GM12864 (cell line): ENCODE data around the gene SULT4A1.

Experiments used
- DNase-seq: peaks from one replicate; pipeline ENCODE4 v3.0.0-alpha.2; 2011; ENCODE audit warnings: low read depth
- H3K4me3 ChIP-seq: 2 replicates; pipeline ENCODE4 v1.5.1; 2011; ENCODE audit warnings: mild to moderate bottlenecking, low read depth, low read length, control low read depth
- CTCF ChIP-seq: IDR thresholded peaks from 2 replicates; pipeline ENCODE4 v1.5.1; 2011; ENCODE audit warnings: low read depth, mild to moderate bottlenecking, moderate library complexity, low read length, control low read depth, inconsistent platforms; ENCODE audit errors: missing control alignments

SULT4A1 gene

GRCh38 chr22:43883012-43883661 lies 20.8 kb upstream of the SULT4A1 start:
- DNase-seq, result peak; percentile 35
- TF ChIP-seq CTCF, result peak; percentile 80
- no peak overlapping the region for H3K4me3 ChIP-seq

GRCh38 chr22:43882122-43882767 lies 19.9 kb upstream of the SULT4A1 start:
- no peak for TF ChIP-seq CTCF
- no peak overlapping the region for H3K4me3 ChIP-seq
- no peak for DNase-seq

GRCh38 chr22:43881091-43882061 lies 19.1 kb upstream of the SULT4A1 start:
- no peak for DNase-seq
- H3K4me3 ChIP-seq, result no peak overlapping the region
- no peak for TF ChIP-seq CTCF

GRCh38 chr22:43880541-43880991 lies 18.3 kb upstream of the SULT4A1 start:
- H3K4me3 ChIP-seq, result no peak overlapping the region
- TF ChIP-seq CTCF, result no peak
- no peak for DNase-seq

- TF ChIP-seq CTCF, result no peak
- DNase-seq, result no peak
- no peak overlapping the region for H3K4me3 ChIP-seq
Measured at GRCh38 chr22:43879901-43880540, 17.7 kb upstream of the SULT4A1 start.

- no peak for TF ChIP-seq CTCF
- no peak for DNase-seq
- H3K4me3 ChIP-seq, result no peak overlapping the region
Measured at GRCh38 chr22:43878831-43879550, 16.7 kb upstream of the SULT4A1 start.
